Stimulated activated CD8-positive, alpha-beta memory T cell treated with anti-CD3 and anti-CD28 coated beads, Interleukin-15, amount 100 ng/mL, for 4 hours (primary cell): ENCODE measurements around the gene PTGDR2.

Experiments
- DNase-seq, 2 donors: peaks; one replicate each; pipeline ENCODE4 v3.0.0-alpha.2; 2020; ENCODE audit warnings: low read depth in 2 of 2

PTGDR2 gene

DNA sequence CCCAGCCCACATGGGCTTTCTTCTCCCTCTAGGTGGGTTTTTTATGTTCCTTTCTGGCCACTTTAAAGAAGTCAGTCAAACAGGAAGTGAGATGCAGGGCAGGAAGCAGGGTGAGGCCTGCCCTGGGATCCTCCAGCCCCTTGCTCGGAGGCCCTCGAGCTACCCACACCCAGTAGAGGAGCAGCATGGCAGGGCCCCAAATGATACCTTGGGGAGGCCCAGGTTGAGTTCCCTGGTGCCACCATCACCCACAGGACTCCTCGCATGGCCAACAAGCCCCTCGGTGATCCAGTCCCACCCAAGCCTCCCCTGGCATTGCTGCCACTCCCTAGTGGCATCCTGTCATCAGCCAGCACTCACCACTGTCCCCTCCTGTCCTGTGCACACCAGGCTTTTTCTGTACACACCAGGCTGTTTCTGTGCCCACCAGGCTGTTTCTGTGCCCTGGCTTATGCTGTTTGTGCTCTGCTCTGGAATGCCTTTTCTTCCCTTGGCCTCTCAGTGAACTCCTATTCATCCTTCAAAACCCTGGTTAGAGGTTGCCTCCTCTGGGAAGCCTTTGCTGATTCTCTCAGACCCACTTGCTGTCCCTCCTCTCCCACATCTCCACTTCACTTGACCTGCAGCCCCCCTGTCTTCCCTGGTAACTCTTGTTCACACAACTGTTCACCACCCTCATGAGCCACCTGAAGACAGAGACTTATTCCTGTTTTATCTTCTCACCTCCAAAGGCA lies 3.1 kb upstream of the PTGDR2 start:
- DNase-seq = no peak

DNA sequence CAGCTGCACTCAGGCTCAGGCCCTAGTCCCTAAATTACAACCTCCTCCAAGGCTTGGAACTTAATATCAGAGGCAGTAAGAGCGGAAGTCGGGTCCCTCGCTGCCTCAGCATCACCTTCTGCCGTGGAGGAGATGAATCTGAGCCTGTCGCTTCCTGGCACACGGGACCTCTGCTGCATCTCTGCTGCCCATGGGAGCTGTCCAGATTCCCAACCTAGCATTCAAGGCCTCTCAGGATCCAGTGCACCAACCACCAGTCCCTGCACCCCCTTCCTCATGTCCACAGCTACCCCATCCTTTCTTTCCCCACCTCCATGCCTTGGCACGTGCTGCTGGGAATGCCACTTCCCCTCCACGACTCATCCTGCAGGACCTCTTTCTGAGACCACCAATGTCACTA lies 2.5 kb upstream of the PTGDR2 start:
- no peak for DNase-seq

DNA sequence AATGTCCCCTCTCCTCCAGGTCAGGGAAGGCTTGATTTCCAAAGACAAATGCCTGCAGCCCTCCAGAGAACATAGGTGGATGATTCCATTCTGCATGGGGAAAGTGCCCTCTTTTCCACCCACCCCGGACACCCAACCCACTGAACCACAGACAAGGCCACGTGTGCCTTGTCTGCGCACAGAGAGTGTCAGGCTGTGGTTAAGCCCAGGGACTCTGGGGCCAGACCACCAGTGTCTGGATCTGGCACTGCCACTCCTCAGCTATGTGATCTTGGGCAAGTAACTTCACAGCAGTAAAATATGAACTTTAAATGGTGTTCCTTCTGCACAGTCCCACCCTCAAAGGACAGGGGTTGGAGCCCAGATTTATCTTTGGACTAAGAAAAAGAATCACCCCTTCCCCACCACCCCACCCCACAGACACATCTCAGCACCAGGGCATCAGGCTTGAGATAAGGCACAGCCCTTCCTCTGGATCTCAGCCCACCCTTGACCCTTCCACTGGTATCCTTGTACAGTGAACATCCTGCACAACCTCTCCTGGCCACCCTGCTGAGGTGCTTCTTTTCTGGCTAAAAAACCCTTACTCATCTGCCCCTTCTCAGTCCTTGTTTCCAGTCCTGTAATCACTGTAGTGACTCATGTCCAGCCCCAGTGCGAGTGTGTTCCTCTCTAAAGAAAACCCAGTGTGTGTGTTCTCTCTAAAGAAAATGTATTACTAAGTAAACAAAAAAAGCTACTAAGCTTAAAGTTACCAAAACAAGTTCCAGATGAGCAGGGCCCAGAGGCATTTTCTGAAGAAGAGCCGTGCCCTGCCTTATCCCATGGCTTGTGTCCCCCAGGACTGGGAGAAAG lies 1.9 kb upstream of the PTGDR2 start:
- DNase-seq = no peak

DNA sequence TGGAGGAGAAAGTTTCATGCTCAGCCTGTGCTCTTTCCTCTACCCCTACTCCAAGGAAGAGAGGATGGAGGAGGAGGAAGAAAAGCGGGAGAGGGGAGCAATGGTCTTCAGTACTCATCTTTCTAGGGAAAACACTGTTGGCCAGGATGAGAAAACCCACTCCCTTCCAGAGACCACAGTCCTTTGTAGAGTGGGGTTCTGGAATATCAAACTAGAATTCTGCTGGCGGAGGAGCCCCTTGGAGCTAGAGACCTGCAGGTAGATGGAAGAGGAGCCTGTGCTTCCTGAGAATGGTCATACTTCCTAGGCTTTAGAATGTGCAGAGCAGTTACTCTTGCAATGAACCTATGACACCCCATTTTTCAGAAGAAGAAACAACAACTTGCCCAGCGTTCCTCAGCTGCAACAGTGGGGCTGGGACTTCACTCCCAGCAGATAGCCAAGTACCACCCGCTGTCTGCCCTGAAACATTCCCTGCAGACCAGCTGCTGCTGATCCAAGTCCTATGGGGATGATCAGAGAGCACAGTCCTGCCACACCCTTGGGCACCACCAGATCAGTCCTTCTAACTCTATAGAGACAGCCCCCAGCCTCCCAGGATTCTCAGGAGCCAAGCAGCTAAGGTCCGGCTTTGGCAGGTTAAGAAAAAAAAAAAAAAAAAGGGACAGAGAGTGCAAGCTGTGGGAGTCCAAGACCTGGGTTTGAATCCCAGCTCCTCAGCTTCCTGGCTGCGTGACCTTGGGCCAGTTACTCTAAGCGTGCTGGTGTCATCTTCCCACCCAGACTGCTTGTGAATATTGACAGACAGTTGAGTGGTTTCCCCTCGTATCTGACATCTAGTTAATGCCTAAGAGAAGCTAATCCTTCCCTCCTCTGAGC lies 664 bp downstream of the PTGDR2 start:
- DNase-seq = no peak

DNA sequence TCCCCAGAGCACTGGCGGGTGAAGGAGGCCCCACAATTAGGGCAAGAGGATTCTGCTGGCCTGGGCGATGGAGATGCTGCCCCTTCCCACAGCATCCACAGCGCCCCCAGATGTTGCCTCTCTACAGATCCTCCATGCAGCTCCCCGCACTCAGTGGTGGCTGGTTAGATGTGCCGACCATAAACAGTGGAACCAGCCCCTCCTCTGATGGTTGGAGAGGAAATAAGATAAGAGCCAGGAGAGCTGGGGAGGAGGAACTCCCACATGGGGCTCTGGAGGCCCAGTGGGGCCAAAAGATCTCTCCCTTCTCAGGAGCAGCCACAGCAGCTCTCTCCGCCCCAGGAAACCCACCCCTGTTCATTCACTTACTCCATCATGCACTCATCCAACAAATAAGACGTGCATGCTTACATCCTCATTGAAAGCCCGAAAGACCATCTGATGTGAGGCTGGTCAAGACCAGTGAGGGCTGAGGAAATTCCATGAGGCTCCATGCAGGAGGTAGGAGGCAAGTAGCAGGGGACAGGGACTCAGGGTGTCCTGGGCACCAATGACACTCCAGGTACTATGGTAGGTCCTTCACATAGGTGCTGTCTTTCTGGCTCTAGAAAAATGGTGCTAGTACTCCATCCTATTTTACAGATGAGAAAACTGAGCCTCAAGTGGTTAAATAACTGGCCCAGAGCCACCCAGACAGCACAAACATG lies 1.5 kb downstream of the PTGDR2 start:
- no peak for DNase-seq

DNA sequence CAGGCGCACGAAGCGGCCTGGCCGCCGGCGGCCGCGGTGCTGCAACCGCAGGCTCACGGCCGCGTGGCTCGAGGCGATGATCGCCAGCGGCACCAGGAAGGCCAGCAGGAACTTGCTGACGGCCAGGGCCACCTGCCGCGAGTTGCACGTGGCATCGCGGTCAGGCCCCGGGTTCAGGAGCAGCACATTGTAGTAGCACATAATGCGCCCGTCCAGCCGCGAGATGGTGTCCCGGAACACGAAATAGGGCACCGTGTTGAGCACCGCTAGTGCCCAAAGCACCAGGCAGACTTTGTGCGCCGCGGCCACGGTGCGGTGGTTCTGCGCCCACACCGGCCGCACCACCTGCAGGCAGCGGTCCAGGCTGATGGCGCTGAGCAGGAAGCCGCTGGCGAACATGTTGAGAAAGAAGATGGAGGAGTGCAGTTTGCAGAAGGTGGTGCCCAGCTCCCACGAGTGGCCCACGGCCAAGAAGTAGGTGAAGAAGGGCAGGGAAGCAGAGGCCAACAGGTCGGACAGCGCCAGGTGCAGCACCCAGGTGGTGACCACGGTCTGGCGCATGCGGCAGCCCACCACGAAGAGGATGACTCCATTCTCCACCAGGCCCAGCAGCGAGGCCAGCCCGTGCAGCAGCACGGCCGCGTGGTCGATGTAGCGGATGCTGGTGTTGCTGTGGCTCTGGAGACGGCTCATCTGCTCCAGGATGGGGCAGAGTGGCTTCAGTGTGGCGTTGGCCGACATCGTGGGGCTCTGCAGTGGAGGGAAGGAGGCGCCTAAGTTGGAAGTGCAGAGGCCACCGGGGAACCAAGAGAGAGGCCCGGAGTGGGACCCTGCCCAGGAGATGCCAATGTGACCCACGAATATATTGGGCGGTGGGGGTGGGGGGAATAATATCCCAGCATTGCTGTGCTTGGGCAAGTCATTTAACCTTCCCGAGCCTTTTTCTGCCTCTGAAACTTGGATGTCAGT lies 2.5 kb downstream of the PTGDR2 start:
- DNase-seq = no peak

DNA sequence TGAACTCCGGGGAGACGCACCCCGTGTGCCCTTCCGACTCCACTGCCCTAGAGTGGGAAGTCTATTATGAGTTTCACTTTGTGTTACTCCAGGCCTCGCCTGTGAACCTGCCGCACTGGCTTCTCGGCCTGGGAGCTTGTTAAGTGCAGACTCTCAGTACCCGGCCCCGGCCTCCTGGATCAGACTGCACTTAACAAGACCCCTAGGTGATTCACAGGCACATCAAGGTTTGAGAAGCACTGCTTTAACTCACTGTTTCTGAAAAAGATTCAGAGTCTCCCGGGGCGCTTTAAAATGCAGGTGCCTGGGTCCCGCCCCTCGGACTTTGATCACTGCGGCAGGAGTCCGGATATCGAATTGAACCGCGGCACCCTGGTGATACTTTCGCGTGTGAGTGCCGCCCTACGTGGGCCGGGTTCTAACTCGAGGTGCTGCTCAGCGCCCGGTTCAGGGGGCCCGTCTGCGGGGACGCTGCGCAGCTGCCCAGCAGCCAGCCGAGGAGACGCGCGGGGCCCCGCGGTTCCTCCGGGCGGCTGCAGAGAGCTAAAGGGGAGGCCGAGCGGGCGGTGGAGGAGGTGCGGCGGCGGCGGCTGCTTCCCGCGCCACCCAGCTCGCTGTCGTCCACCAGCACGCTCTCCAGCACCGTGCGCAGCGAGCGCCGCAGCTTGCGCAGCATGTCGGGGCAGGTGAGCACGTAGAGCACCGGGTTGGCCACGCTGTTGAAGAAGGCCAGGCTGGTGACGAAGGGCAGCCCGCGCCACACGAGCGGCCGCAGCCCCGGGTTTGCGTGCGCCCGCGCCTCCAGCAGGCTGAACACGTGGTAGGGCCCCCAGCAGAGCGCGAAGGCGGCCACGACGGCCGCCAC lies 3.4 kb downstream of the PTGDR2 start:
- no peak for DNase-seq

DNA sequence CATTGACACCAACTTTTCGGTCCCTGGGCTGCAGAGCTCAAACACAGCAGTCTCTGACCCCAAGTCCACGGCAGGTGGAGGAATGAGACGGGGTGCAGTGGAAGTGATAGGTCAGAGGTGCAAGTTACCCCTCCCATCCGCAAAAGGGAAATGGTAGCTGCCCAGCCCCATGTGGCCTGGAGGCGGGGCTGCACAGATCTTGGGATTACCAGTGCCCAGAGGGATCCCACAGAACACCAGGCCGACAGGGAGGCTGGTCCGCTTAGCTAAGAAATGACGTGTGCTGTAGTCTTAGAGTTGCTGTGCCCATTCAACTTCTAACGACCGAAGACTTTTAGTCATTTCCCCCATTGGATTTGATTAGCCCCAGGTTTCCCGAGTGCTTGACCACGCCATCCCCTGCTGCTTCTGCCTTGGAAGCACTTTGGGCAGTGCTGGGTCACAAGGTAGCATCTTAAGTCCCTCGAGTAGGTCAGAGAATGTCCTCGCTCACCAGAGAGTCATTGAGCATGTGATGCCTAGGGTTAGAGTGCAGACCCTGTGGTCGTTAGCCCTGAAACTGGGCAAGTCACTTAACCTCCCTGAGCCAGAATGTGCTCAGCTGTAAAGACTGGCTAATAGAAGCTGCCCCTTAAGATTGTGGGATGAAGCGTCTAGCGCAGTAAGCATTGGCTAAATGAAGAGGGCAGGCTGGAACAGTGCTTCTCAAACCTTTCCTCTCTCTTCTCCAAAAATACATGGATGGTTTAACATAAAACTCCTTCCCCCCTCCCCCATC lies 4.2 kb downstream of the PTGDR2 start:
- DNase-seq = no peak

DNA sequence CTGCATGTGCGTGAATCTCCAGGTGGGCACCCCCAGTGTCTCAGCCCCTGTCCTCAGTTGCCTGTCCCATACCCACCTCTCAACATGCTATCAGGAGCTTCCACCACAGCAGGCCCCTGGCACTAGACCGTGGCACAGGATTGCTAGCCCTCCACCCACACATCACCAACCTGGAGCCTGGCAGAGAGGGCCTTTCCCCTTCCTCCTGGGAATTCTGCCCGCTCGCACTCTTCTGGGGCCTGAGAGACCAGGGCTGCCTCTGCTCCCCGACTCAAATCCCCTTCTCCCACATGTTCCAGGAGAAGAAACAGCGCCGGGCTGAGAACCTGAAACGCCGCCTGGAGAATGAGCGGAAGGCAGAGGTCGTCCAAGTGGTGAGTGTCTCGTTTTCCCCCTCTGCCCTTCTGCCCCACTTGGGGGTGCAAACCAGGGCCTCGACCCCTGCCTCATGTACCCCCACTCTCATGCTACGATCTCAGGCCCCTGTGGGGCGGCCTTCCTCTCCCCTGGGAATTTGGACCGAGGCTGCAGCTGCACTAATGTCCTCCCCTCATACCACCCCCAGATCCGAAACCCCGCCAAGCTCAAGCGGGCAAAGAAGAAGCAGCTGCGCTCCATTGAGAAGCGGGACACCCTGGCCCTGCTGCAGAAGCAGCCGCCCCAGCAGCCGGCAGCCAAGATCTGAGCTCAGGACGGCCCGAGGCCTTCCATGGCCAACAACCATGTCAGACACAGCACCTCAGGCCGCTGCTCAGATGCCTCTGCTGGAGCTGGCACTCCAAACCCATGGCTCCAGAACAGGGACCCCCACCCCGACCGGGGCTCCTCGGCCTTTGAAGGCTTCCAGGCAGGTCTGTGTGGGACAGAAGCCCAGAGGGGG lies 5.9 kb downstream of the PTGDR2 start:
- DNase-seq = no peak

DNA sequence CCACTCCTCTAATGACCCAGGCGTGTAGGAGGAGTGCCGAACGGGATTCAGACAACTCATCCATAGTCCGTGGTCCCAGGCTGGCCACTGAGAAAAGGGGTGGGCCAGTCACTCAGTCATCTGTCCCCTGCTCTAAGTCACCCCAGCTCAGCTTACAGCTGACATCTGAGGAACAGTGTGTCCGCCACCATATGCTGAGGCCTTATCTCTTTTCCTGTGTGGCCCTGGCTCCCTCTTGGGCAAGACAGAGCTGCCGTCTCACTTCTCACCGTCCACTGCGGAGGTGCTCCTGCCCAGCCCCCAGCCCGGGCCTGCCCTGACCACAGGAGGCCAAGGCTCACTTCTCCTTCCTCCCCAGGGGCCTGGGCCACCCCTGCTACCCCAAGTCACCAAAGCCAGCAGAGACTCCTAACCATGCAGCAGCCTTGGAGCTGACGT lies 7.0 kb downstream of the PTGDR2 start:
- DNase-seq = no peak

DNA sequence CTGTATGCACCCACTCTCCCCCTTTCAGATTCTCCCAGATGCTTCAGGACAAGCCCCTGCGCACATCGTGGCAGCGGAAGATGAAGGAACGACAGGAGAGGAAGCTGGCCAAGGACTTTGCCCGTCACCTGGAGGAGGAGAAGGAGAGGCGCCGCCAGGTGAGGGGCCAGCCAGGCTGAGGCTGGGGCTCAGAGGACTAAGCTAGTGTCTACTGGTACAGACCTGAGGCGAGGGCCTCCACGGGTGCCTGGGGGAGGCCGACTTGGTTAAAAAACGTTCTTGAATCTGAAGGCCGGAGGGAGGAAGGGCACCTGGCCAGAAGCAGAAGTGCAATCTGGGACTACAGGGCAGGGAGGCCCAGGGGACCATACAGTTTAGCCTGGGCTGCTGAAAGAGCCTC lies 7.9 kb downstream of the PTGDR2 start:
- no peak for DNase-seq

DNA sequence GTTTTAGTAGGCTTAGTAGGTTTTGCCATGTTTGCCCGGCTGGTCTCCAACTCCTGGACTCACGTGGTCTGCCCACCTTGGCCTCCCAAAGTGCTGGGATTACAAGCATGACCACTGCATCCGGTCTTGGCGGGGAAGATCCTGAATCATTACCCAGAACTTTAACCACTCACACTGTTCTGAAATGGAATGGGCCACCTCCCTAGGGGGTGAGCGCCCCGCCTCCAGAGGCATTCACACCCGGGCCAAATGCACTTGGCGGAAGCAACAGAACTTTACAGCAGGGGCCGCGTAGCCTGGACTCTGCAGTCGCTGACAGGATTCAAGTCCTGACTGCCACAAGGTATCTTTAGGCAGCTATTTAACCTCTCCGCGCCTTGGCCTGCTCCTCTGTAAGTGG lies 8.5 kb downstream of the PTGDR2 start:
- DNase-seq = no peak

DNA sequence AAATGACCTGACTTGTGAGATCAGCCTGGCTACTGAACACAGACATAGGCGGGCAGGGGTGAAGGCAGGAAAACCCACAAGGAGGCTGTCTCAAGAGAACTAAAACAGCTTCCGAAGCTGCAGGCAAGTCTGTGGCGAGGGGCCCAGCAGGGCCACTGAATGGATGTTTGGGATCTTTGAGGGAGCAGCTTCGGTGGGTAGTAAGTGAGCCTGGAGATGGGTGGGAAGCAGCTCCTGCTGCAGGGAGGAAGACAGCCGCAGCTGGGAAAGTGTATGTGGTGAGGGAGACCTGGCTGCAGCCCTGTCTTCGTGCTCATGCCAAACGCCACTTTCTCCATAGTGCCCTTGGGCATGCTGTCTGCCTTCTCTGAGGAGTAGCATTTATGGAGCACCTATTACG lies 10.4 kb downstream of the PTGDR2 start:
- DNase-seq = no peak

DNA sequence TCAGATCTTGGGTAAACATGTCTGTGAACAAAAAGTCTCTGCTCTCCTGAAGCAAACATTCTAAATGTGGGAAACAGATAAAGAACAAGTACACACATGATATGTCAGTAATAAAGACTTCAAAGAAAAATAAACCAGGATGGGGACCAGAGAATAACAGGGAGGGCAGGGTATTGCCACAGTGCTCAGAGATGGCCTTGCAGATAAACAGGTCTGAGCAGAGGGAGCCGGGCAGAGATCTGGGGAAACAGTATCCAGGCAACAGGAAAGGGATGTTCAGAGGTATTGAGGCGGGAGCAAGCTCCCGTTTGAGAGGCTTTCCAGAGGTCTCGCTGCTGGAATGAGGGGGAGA lies 10.9 kb downstream of the PTGDR2 start:
- DNase-seq = no peak

DNA sequence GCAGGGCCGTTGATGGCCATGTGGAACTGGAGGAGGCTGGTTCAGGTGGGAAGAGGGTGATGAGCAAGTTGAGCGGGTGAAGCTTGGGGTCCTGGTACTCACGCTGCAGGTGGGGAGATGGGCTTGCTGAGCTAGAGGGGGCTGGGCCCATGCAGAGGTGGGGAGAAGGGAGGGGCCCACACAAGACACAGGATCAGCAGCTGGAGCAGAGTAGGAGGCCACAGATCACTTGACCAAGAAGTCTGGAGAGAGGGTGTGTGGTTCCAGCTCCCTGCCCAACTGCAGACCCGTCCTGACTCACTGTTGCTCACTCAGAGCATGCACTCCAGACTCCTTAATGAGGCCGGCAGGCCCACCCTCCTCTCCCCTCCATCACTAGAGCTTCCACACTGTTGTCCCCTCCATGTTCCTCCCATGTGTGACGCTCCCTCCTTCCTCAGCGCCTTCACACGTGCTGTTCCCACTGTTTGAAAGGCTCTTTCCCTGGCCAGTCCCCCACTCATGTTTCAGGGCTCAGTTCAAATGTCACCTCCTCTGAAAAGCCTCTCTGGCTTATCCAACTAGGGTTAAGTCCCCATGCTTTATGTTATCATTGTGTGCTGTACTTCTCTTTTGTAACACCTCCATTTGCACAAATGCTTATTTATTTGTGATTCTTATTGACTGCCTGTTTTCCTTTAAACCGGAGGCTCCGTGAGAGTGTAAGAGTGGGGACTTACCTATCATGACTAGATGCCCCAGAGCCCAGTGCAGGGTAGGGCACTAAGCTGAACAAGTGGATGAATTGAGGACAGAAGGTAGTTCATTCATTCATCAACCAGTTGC lies 11.5 kb downstream of the PTGDR2 start:
- DNase-seq = no peak

DNA sequence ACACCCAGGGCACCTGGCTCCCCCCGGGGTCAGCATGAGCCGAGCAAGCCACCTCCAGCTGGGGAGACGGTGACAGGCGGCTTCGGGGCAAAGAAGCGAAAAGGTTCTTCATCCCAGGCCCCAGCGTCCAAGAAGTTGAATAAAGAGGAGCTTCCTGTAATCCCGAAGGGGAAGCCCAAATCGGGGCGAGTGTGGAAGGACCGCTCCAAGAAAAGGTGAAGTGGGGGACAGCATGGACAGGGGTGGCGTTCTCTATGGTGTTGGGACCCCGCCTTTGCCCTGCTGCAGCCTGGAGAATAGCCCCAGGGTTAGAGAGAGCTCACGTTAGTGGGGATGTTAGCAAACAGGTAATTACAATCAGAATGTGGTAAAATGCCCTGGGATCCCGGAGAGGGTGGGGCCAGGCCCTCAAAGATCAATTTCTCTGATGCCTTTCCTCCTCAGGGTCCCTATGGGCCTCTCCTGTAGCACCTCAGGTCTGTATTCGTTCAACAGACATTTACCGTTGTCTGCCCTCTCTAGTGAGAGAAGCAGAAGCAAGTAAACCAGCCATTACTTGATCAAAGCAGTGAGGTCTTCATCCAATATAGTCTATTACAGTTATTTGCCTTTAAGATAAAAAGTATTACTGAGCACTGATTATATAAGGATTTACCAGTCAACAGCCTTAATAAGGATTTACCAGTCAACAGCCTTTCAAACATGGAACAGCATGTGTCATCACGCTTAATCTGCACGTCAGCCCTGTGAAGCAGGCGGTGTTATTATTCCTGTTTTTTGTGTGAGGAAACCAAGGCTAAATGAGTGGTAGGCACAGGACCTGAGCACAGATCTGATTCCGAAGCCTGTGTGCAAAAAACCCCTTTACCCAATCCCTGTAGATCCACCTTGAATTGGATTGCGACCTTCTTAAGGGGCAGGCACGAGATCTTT lies 12.8 kb downstream of the PTGDR2 start:
- no peak for DNase-seq
